ENCODE measurements around the gene LLGL1. TPM values are rescaled to one million over a fixed set of nuclear protein-coding genes. Genes with fewer than 3 reads are reported as not detected.

Gene LLGL1
- total and polyA plus RNA-seq, 2 donors (not counting 3 experiments of a cell fraction or from before 2014, with no cell fraction given): 34.9 to 47.1 TPM

DNA sequence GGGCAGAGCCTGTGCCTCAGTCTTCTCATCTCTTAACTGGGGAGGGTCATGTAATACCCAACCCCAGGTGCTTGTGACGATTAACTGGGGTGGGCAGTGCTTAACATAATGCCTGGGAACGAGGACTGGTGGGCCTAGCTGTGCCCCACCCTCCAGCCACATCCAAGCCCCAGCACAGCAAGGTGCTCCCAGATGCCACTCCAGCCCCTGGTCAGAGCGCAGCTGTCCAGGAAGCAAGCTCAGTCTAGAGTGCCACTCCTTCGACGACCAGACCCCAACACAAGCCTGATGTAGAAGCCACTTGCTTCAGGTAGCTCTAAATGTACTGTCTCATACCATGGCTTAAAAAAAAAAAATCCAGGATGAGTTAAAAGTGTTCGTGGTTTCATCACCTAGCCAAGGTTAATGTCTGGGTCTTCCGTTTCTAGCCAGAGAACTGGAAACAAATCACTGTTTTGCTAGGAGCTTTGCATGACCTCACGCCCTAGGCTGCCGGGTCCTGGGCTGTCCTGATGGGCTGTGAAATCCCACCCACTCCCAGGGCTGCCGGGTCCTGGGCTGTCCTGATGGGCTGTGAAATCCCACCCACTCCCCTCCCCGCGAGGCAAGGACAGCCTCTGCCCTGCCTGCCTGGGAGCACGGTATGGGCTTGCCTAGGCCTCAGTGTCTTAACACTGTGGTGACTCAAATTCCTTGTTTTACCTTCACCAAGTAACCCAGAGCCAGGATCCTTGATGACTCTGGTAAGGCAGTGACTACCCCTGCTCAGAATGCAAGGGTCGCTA, 42.7 kb downstream of the LLGL1 start:
- Histone ChIP-seq H3K9me1 (replicated peaks; ENCODE audit: control insufficient read depth, extremely low read depth, insufficient read depth, low read length) (no peaks in the 10 kb centered on the region), H3K4me3 (replicated peaks in 1 of 3; ENCODE audit: insufficient read depth in 1 of 3, low read depth in 1 of 3, low read length in 3 of 3) (no peak overlapping the region), H3K27me3 (ENCODE audit: control insufficient read depth in 2 of 2, insufficient read depth in 2 of 2, low read length in 2 of 2) (no peaks in the 10 kb centered on the region), H3K79me2 (ENCODE audit: control insufficient read depth, insufficient read depth, low read length) (no peaks in the 10 kb centered on the region), H3K36me3 (ENCODE audit: control insufficient read depth in 2 of 2, extremely low read depth in 1 of 2, insufficient read depth in 2 of 2, low read length in 2 of 2) (peaks cover 2 to 22% of the 10 kb centered on the region in 2 experiments), H3K4me2 (ENCODE audit: insufficient read depth, low read length) (no peak overlapping the region), H2AFZ (ENCODE audit: low read depth, low read length) (no peak overlapping the region), H4K20me1 (replicated peaks; ENCODE audit: control insufficient read depth, extremely low read depth, insufficient read depth, low read length) (no peaks in the 10 kb centered on the region), H3K27ac (ENCODE audit: insufficient read depth, low read depth, low read length) (no peak overlapping the region), H3K4me1 (ENCODE audit: control insufficient read depth, extremely low read depth, insufficient read depth, low read length) (no peaks in the 10 kb centered on the region), H3K9ac (replicated peaks; ENCODE audit: extremely low read depth, insufficient read depth, low read length) (no peak overlapping the region), H3K9me3 (replicated peaks; ENCODE audit: control insufficient read depth, insufficient read depth, low read length) (no peaks in the 10 kb centered on the region)
- intact Hi-C loops (cut with micrococcal nuclease) (no loop called here), dilution Hi-C loops (cut with MboI; ENCODE audit: extremely low pct_ligation_motif_present, low sequenced_read_pairs) (no loop called here)
- CTCF ChIA-PET: interaction anchor here (1.5 kb wide), 1 partner anchor 20 kb away, joined by 4 read pairs; no protein-coding TSS in a partner anchor
- no peak for TF ChIP-seq FOS (IDR thresholded peaks at IDR 0.05; ENCODE audit: borderline replicate concordance, insufficient read depth, low read length)
- TF ChIP-seq JUN (IDR thresholded peaks at IDR 0.05; ENCODE audit: borderline replicate concordance, insufficient read depth, insufficient read length, low read depth): no peak
- TF ChIP-seq, protein P1, sequence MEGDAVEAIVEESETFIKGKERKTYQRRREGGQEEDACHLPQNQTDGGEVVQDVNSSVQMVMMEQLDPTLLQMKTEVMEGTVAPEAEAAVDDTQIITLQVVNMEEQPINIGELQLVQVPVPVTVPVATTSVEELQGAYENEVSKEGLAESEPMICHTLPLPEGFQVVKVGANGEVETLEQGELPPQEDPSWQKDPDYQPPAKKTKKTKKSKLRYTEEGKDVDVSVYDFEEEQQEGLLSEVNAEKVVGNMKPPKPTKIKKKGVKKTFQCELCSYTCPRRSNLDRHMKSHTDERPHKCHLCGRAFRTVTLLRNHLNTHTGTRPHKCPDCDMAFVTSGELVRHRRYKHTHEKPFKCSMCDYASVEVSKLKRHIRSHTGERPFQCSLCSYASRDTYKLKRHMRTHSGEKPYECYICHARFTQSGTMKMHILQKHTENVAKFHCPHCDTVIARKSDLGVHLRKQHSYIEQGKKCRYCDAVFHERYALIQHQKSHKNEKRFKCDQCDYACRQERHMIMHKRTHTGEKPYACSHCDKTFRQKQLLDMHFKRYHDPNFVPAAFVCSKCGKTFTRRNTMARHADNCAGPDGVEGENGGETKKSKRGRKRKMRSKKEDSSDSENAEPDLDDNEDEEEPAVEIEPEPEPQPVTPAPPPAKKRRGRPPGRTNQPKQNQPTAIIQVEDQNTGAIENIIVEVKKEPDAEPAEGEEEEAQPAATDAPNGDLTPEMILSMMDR (IDR thresholded peaks at IDR 0.05; ENCODE audit: extremely low read depth in 1 of 2, insufficient read depth in 1 of 2, low read depth in 1 of 2, low read length in 2 of 2): no peak
- TF ChIP-seq, protein P2, sequence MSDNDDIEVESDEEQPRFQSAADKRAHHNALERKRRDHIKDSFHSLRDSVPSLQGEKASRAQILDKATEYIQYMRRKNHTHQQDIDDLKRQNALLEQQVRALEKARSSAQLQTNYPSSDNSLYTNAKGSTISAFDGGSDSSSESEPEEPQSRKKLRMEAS (IDR thresholded peaks at IDR 0.05; ENCODE audit: insufficient read depth, insufficient read length): no peak
- TF ChIP-seq EZH2 (IDR thresholded peaks at IDR 0.05; ENCODE audit: borderline replicate concordance, low read depth, low read length, severe bottlenecking): no peak
- no peak for TF ChIP-seq GATA2 (IDR thresholded peaks at IDR 0.05; ENCODE audit: insufficient read depth, insufficient read length, low read depth, low read length)
- TF ChIP-seq POLR2A (IDR thresholded peaks at IDR 0.05; ENCODE audit: low read depth, low read length): no peak
- no peak for TF ChIP-seq POLR2AphosphoS5 (IDR thresholded peaks at IDR 0.05; ENCODE audit: insufficient read depth, low read depth, low read length)
- TF ChIP-seq MYC (IDR thresholded peaks at IDR 0.05; ENCODE audit: low read depth, low read length): no peak
- BruUV-seq (replicated peaks): no TSS peak
- POLR2A ChIA-PET: no interaction called here
- FAIRE-seq: peak; percentile 8
- DNase-seq (ENCODE audit: low read depth, low spot score): no peak
